SK-N-SH (cell line): ENCODE data around the gene IFNA5. TPM values are rescaled to one million over a fixed set of nuclear protein-coding genes. Genes with fewer than 3 reads are reported as not detected.

Experiments used
- CTCF ChIA-PET: fragments of 300-600, 350-600 bp; formaldehyde crosslinking; extraction: SDS; loops from one replicate; lab custom pipeline; 2021; lab: Yijun Ruan, JAX
- POLR2A ChIA-PET: fragments of 350-600 bp; sonication (Branson Sonifier 250); formaldehyde crosslinking; extraction: SDS; loops from one replicate; lab custom pipeline; 2020; ENCODE audit warnings: antibody characterized with exemption, inconsistent platforms; lab: Yijun Ruan, JAX
- DNase-seq: peaks from one replicate; pipeline ENCODE4 v3.0.0; 2012
- H2AFZ ChIP-seq: fragments of 200-600 bp; sonication (generic); 2 replicates; pipeline ENCODE4 v1.8.1; 2016; ENCODE audit warnings: antibody characterized with exemption, mild to moderate bottlenecking, low read depth
- H3F3A ChIP-seq: fragments of 200-600 bp; sonication (generic); replicated peaks from 2 replicates; pipeline ENCODE3; 2016; ENCODE audit warnings: antibody characterized with exemption, mild to moderate bottlenecking; ENCODE audit not compliant: insufficient read depth
- H3K27ac ChIP-seq, 2 experiments: fragments of 200-500 bp in 1 of 2; fragments of 200-600 bp in 1 of 2; sonication (Bioruptor generic) in 1 of 2; sonication (generic), shearing (Covaris generic) in 1 of 2; 2 replicates each; pipeline versions ENCODE4 v1.5.1 to v1.6.1; 2014 to 2016; ENCODE audit warnings: low read depth in 2 of 2, inconsistent platforms in 1 of 2, low read length in 1 of 2, mild to moderate bottlenecking in 1 of 2, mixed read lengths in 1 of 2
- H3K27me3 ChIP-seq: fragments of 200-600 bp; sonication (generic), shearing (Covaris generic); 2 replicates; pipeline ENCODE4 v1.6.1; 2016; ENCODE audit warnings: mixed run types; ENCODE audit not compliant: insufficient read depth
- H3K36me3 ChIP-seq, 2 experiments: fragments of 200-500 bp in 1 of 2; fragments of 200-600 bp in 1 of 2; sonication (Bioruptor generic) in 1 of 2; sonication (generic) in 1 of 2; replicated peaks in 1 of 2; 2 replicates each; pipeline versions ENCODE3 to v1.5.1; 2014 to 2016; ENCODE audit warnings: low read length in 1 of 2, mild to moderate bottlenecking in 1 of 2; ENCODE audit not compliant: insufficient read depth in 2 of 2, control insufficient read depth in 1 of 2
- H3K4me1 ChIP-seq, 2 experiments: fragments of 200-500 bp in 1 of 2; fragments of 200-600 bp in 1 of 2; sonication (Bioruptor generic) in 1 of 2; sonication (generic), shearing (Covaris generic) in 1 of 2; 2 replicates each; pipeline versions ENCODE4 v1.5.1 to v1.6.1; 2014 to 2016; ENCODE audit warnings: low read depth in 1 of 2, low read length in 1 of 2, mixed run types in 1 of 2; ENCODE audit not compliant: insufficient read depth in 2 of 2, control insufficient read depth in 1 of 2
- H3K4me2 ChIP-seq: fragments of 200-600 bp; sonication (generic), shearing (Covaris generic); 2 replicates; pipeline ENCODE4 v1.6.1; 2017; ENCODE audit warnings: mixed run types
- H3K4me3 ChIP-seq, 2 experiments: fragments of 200-500 bp in 1 of 2; fragments of 200-600 bp in 1 of 2; sonication (Bioruptor generic) in 1 of 2; sonication (generic), shearing (Covaris generic) in 1 of 2; 2 replicates each; pipeline versions ENCODE4 v1.5.1 to v1.8.1; 2014 to 2016; ENCODE audit warnings: low read depth in 2 of 2, inconsistent platforms in 1 of 2, low read length in 1 of 2, mild to moderate bottlenecking in 1 of 2, mixed read lengths in 1 of 2, moderate library complexity in 1 of 2
- H3K79me2 ChIP-seq: fragments of 200-600 bp; sonication (generic); 2 replicates; pipeline ENCODE4 v1.8.1; 2017; ENCODE audit warnings: mild to moderate bottlenecking; ENCODE audit not compliant: insufficient read depth
- H3K9ac ChIP-seq: fragments of 200-600 bp; sonication (generic); 2 replicates; pipeline ENCODE4 v1.6.1; 2017; ENCODE audit warnings: mixed run types
- H3K9me2 ChIP-seq: fragments of 200-600 bp; sonication (generic); 2 replicates; pipeline ENCODE4 v1.6.1; 2017; ENCODE audit warnings: mixed run types
- H3K9me3 ChIP-seq: fragments of 200-600 bp; sonication (generic); 2 replicates; pipeline ENCODE4 v1.6.1; 2017; ENCODE audit warnings: mixed run types, mild to moderate bottlenecking, moderate library complexity
- H4K20me1 ChIP-seq: fragments of 200-600 bp; sonication (generic); 2 replicates; pipeline ENCODE4 v1.6.1; 2017; ENCODE audit warnings: mild to moderate bottlenecking, mixed run types; ENCODE audit not compliant: insufficient read depth
- CHD2 ChIP-seq: fragments of 150-350 bp; IDR thresholded peaks from 2 replicates; pipeline ENCODE4 v1.6.1; 2018; ENCODE audit warnings: low read length; ENCODE audit not compliant: partially characterized antibody
- ELF1 ChIP-seq: IDR thresholded peaks from 2 replicates; pipeline ENCODE4 v1.4.0; 2012
- EZH2phosphoT487 ChIP-seq: fragments of 200-600 bp; sonication (generic); IDR thresholded peaks from 2 replicates; pipeline ENCODE4 v1.6.1; 2017; ENCODE audit warnings: low read depth, mixed run types, mild to moderate bottlenecking, antibody characterized with exemption, moderate library complexity, borderline replicate concordance
- FOSL2 ChIP-seq: IDR thresholded peaks from 2 replicates; pipeline ENCODE4 v1.4.0; 2012; ENCODE audit warnings: low read depth, mild to moderate bottlenecking, moderate library complexity, borderline replicate concordance
- GABPA ChIP-seq: IDR thresholded peaks from 2 replicates; pipeline ENCODE4 v1.4.0; 2012; ENCODE audit warnings: low read depth, mild to moderate bottlenecking
- GATA2 ChIP-seq: sonication (generic); formaldehyde crosslinking; IDR thresholded peaks from 2 replicates; pipeline ENCODE4 v1.5.0; 2020; ENCODE audit warnings: mild to moderate bottlenecking, missing genetic modification reagents
- MXI1 ChIP-seq: IDR thresholded peaks from 2 replicates; pipeline ENCODE4 v1.6.1; 2012; ENCODE audit warnings: mild to moderate bottlenecking, low read depth, low read length, improper control_type of control experiment
- RXRA ChIP-seq: IDR thresholded peaks from 2 replicates; pipeline ENCODE4 v1.4.0; 2012; ENCODE audit warnings: low read depth, mild to moderate bottlenecking, borderline replicate concordance
- SMC3 ChIP-seq: IDR thresholded peaks from 2 replicates; pipeline ENCODE4 v1.6.1; 2012; ENCODE audit warnings: low read depth, low read length, improper control_type of control experiment
- TCF12 ChIP-seq: IDR thresholded peaks from 2 replicates; pipeline ENCODE4 v1.4.0; 2012
- YY1 ChIP-seq: IDR thresholded peaks from 2 replicates; pipeline ENCODE4 v1.4.0; 2012; ENCODE audit warnings: low read depth, mild to moderate bottlenecking
- WGBS: methylation state at CpG from one replicate; pipeline ENCODE4 v1.1.6; 2017; ENCODE audit warnings: low lambda C conversion rate; 5-methylcytosine and 5-hydroxymethylcytosine counted together
- polyA plus RNA-seq, 3 experiments: library from polyadenylated mRNA; depleted of rRNA; stranded (reverse); fragments of >200 nt; gene quantifications; 2 replicates each; pipeline ENCODE4 v1.2.3, GENCODE V29; 2012
- TF ChIP-seq, protein P1 (sequence below): IDR thresholded peaks from 2 replicates; pipeline ENCODE4 v1.4.0; 2012; ENCODE audit warnings: low read depth, borderline replicate concordance
- TF ChIP-seq, protein P2 (sequence below): IDR thresholded peaks from 2 replicates; pipeline ENCODE4 v1.4.0; 2012; ENCODE audit warnings: low read depth, borderline replicate concordance
- TF ChIP-seq, protein P3 (sequence below): fragments of 150-350 bp; IDR thresholded peaks from 2 replicates; pipeline ENCODE4 v1.6.1; 2017; ENCODE audit warnings: antibody characterized with exemption, low read length, low read depth, borderline replicate concordance
- TF ChIP-seq, protein P4 (sequence below): IDR thresholded peaks from 2 replicates; pipeline ENCODE4 v1.6.1; 2012; ENCODE audit warnings: mild to moderate bottlenecking, low read depth, low read length, moderate library complexity
- TF ChIP-seq, protein P5 (sequence below): IDR thresholded peaks from 2 replicates; pipeline ENCODE4 v1.4.0; 2012; ENCODE audit warnings: low read depth
- TF ChIP-seq, protein P6 (sequence below): fragments of 150-350 bp; IDR thresholded peaks from 2 replicates; pipeline ENCODE4 v1.6.1; 2016; ENCODE audit warnings: mild to moderate bottlenecking, low read depth, low read length
- TF ChIP-seq, protein P7 (sequence below): fragments of 200-600 bp; sonication (generic); IDR thresholded peaks from 2 replicates; pipeline ENCODE4 v1.6.1; 2017; ENCODE audit warnings: antibody characterized with exemption, mild to moderate bottlenecking, moderate library complexity

The IFNA5 gene
- polyA plus RNA-seq, 1 of the 3 experiments (the other 2 are of a cell fraction): not detected

DNA sequence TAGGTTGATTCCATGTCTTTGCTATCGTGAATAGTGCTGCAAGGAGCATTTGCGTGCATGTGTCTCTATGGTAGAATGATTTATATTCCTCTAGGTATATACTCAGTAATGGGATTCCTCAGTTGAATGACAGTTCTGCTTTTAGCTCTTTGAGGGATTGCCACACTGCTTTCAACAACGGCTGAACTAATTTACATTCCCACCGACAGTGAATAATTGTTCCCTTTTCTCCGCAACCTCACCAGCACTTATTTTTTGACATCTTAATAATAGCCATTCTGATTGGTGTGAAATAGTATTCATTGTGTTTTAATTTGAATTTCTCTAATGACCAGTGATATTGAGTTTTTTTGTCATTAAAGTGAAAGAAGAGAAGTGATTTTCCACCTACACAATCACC lies 18.5 kb downstream of the IFNA5 start:
- no peaks in the 10 kb centered on the region for H4K20me1 ChIP-seq
- H3K27me3 ChIP-seq: no peaks in the 10 kb centered on the region
- H3K36me3 ChIP-seq: no peaks in the 10 kb centered on the region
- H3K4me2 ChIP-seq: no peak overlapping the region
- no peak overlapping the region for H3K27ac ChIP-seq
- ChIA-PET CTCF (no interaction called here), POLR2A (no interaction called here)
- no peak overlapping the region for H3K4me3 ChIP-seq
- H3K79me2 ChIP-seq: no peaks in the 10 kb centered on the region
- H3K4me1 ChIP-seq: no peaks in the 10 kb centered on the region
- WGBS: 34% methylated on average over 5 of the region's 5 CpGs
- TF ChIP-seq, protein P1, sequence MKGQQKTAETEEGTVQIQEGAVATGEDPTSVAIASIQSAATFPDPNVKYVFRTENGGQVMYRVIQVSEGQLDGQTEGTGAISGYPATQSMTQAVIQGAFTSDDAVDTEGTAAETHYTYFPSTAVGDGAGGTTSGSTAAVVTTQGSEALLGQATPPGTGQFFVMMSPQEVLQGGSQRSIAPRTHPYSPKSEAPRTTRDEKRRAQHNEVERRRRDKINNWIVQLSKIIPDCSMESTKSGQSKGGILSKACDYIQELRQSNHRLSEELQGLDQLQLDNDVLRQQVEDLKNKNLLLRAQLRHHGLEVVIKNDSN: no peak
- TF ChIP-seq FOSL2 (no peak), YY1 (no peak), GATA2 (no peak), GABPA (no peak), TCF12 (no peak), CHD2 (no peak), ELF1 (no peak), EZH2phosphoT487 (no peak), RXRA (no peak), SMC3 (no peak), MXI1 (no peak)
- TF ChIP-seq, protein P2, sequence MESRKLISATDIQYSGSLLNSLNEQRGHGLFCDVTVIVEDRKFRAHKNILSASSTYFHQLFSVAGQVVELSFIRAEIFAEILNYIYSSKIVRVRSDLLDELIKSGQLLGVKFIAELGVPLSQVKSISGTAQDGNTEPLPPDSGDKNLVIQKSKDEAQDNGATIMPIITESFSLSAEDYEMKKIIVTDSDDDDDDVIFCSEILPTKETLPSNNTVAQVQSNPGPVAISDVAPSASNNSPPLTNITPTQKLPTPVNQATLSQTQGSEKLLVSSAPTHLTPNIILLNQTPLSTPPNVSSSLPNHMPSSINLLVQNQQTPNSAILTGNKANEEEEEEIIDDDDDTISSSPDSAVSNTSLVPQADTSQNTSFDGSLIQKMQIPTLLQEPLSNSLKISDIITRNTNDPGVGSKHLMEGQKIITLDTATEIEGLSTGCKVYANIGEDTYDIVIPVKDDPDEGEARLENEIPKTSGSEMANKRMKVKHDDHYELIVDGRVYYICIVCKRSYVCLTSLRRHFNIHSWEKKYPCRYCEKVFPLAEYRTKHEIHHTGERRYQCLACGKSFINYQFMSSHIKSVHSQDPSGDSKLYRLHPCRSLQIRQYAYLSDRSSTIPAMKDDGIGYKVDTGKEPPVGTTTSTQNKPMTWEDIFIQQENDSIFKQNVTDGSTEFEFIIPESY: no peak
- TF ChIP-seq, protein P3, sequence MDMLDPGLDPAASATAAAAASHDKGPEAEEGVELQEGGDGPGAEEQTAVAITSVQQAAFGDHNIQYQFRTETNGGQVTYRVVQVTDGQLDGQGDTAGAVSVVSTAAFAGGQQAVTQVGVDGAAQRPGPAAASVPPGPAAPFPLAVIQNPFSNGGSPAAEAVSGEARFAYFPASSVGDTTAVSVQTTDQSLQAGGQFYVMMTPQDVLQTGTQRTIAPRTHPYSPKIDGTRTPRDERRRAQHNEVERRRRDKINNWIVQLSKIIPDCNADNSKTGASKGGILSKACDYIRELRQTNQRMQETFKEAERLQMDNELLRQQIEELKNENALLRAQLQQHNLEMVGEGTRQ: no peak
- TF ChIP-seq, protein P4, sequence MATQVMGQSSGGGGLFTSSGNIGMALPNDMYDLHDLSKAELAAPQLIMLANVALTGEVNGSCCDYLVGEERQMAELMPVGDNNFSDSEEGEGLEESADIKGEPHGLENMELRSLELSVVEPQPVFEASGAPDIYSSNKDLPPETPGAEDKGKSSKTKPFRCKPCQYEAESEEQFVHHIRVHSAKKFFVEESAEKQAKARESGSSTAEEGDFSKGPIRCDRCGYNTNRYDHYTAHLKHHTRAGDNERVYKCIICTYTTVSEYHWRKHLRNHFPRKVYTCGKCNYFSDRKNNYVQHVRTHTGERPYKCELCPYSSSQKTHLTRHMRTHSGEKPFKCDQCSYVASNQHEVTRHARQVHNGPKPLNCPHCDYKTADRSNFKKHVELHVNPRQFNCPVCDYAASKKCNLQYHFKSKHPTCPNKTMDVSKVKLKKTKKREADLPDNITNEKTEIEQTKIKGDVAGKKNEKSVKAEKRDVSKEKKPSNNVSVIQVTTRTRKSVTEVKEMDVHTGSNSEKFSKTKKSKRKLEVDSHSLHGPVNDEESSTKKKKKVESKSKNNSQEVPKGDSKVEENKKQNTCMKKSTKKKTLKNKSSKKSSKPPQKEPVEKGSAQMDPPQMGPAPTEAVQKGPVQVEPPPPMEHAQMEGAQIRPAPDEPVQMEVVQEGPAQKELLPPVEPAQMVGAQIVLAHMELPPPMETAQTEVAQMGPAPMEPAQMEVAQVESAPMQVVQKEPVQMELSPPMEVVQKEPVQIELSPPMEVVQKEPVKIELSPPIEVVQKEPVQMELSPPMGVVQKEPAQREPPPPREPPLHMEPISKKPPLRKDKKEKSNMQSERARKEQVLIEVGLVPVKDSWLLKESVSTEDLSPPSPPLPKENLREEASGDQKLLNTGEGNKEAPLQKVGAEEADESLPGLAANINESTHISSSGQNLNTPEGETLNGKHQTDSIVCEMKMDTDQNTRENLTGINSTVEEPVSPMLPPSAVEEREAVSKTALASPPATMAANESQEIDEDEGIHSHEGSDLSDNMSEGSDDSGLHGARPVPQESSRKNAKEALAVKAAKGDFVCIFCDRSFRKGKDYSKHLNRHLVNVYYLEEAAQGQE: no peak
- TF ChIP-seq, protein P5, sequence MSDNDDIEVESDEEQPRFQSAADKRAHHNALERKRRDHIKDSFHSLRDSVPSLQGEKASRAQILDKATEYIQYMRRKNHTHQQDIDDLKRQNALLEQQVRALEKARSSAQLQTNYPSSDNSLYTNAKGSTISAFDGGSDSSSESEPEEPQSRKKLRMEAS: no peak
- TF ChIP-seq, protein P6, sequence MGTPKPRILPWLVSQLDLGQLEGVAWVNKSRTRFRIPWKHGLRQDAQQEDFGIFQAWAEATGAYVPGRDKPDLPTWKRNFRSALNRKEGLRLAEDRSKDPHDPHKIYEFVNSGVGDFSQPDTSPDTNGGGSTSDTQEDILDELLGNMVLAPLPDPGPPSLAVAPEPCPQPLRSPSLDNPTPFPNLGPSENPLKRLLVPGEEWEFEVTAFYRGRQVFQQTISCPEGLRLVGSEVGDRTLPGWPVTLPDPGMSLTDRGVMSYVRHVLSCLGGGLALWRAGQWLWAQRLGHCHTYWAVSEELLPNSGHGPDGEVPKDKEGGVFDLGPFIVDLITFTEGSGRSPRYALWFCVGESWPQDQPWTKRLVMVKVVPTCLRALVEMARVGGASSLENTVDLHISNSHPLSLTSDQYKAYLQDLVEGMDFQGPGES: no peak
- TF ChIP-seq, protein P7, sequence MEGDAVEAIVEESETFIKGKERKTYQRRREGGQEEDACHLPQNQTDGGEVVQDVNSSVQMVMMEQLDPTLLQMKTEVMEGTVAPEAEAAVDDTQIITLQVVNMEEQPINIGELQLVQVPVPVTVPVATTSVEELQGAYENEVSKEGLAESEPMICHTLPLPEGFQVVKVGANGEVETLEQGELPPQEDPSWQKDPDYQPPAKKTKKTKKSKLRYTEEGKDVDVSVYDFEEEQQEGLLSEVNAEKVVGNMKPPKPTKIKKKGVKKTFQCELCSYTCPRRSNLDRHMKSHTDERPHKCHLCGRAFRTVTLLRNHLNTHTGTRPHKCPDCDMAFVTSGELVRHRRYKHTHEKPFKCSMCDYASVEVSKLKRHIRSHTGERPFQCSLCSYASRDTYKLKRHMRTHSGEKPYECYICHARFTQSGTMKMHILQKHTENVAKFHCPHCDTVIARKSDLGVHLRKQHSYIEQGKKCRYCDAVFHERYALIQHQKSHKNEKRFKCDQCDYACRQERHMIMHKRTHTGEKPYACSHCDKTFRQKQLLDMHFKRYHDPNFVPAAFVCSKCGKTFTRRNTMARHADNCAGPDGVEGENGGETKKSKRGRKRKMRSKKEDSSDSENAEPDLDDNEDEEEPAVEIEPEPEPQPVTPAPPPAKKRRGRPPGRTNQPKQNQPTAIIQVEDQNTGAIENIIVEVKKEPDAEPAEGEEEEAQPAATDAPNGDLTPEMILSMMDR: no peak
- H3K9ac ChIP-seq: no peak overlapping the region
- H3K9me2 ChIP-seq: no peaks in the 10 kb centered on the region
- no peaks in the 10 kb centered on the region for H3F3A ChIP-seq
- no peak for DNase-seq
- no peaks in the 10 kb centered on the region for H3K9me3 ChIP-seq
- H2AFZ ChIP-seq: no peak overlapping the region
